Ovary (tissue), 9 donors: Measurements from ENCODE around the gene EXOC3. TPM values are rescaled to one million over a fixed set of nuclear protein-coding genes. Genes with fewer than 3 reads are reported as not detected.
"Not testable (repeated sequence)": the region's sequence is repeated elsewhere in the genome, so short reads cannot be mapped to it uniquely, and the experiment has no call there.

Experiments used
- DNase-seq, 5 donors: peaks; one replicate each; pipeline ENCODE4 v3.0.0-alpha.2; 2019 to 2020
- H3K27ac ChIP-seq, 2 donors: fragments of 200-600 bp; one replicate each; pipeline versions ENCODE4 v1.5.1 to v1.8.0; 2019 to 2022
- H3K27me3 ChIP-seq: fragments of 200-600 bp; one replicate; pipeline ENCODE4 v1.8.0; 2022
- H3K36me3 ChIP-seq: fragments of 200-600 bp; sonication (generic); one replicate; pipeline ENCODE4 v1.5.1; 2019
- H3K4me1 ChIP-seq: one replicate; pipeline ENCODE4 v1.8.1; 2013; ENCODE audit warnings: mild to moderate bottlenecking, moderate library complexity; ENCODE audit not compliant: insufficient read depth
- H3K4me3 ChIP-seq: fragments of 200-600 bp; sonication (generic); one replicate; pipeline ENCODE4 v1.5.1; 2017
- H3K9me3 ChIP-seq, 2 donors: fragments of 200-600 bp in 1 of 2; sonication (generic) in 1 of 2; one replicate each; pipeline versions ENCODE4 v1.5.1 to v1.8.1; 2013 to 2019; ENCODE audit warnings: mild to moderate bottlenecking in 1 of 2, moderate library complexity in 1 of 2
- CTCF ChIP-seq, 3 donors: fragments of 450-650 bp in 2 of 3; fragments of 200-600 bp in 1 of 3; IDR thresholded peaks; one replicate each; pipeline versions ENCODE4 v1.5.1 to v1.8.0; 2016 to 2022; ENCODE audit warnings: antibody characterized with exemption in 3 of 3, mild to moderate bottlenecking in 1 of 3
- EP300 ChIP-seq: sonication (generic); formaldehyde crosslinking; IDR thresholded peaks from one replicate; pipeline ENCODE4 v1.6.1; 2017; ENCODE audit warnings: antibody characterized with exemption
- POLR2A ChIP-seq: fragments of 450-650 bp; IDR thresholded peaks from one replicate; pipeline ENCODE4 v1.6.1; 2017; ENCODE audit warnings: antibody characterized with exemption, mild to moderate bottlenecking, moderate library complexity
- WGBS, 3 donors: extraction: QIAGEN DNeasy Blood & Tissue Kit in 1 of 3; methylation state at CpG; one replicate each; pipeline versions ENCODE4 v1.1.5 to v1.1.7; 2013 to 2017; 5-methylcytosine and 5-hydroxymethylcytosine counted together
- intact Hi-C, 4 donors: fragments of 100-400 bp; cut with DNase I; formaldehyde crosslinking; loops; one replicate each; pipeline versions ENCODE4 v1.11.0 to v1.15.1; 2022 to 2023
- polyA plus RNA-seq, 2 donors: library from polyadenylated mRNA; stranded (reverse); fragments of 200-250 nt in 1 of 2; fragments of 350-450 nt in 1 of 2; fragmentation: Illumina TruSeq in 1 of 2; extraction: RNeasy Lipid Tissue Mini Kit (QIAGEN cat#74804) in 1 of 2; gene quantifications; one replicate each; pipeline ENCODE4 v1.2.3, GENCODE V29; 2013 to 2014
- total RNA-seq, 7 donors: library from RNA; depleted of rRNA in 2 of 7; stranded (reverse); fragments of >200 nt in 2 of 7; fragmentation: NEBNext Ultra II Directional in 3 of 7; extraction: Animal tissue kit (Norgen Biotek cat#: 25700) in 3 of 7; gene quantifications; one replicate each; pipeline versions ENCODE4 v1.1.0 to v1.2.4, GENCODE V29; 2016 to 2023
- donor health status: DM: no; HTN: no; CAD: no; lungs with moderate emphysema.
- donor health status: DM: no; HTN: no; CAD: no.
- donor health status: Bipolar disorder and iron deficiency.
- donor health status: DM: yes; HTN: yes; CAD: no.
- donor health status: DM: no; HTN: no; CAD: no.
- donor health status: DM: yes; HTN: yes; CAD: no.

Gene EXOC3
- total and polyA plus RNA-seq, 9 donors = 25.5 to 67.4 (median 49.4) TPM

GRCh38 chr5:395156-395920, 47.6 kb upstream of the EXOC3 start:
- Histone ChIP-seq H3K4me1 (peaks cover 11% of the 10 kb centered on the region), H3K27me3 (no peaks in the 10 kb centered on the region), H3K36me3 (no peaks in the 10 kb centered on the region), H3K27ac (no peak overlapping the region), H3K4me3 (no peak overlapping the region), H3K9me3 (no peaks in the 10 kb centered on the region)
- DNase-seq = peak in 2 of 5 donors; percentile 7 to 26
- TF ChIP-seq POLR2A = no peak
- TF ChIP-seq CTCF (IDR thresholded peaks at IDR 0.05) = no peak
- no peak for TF ChIP-seq EP300
- WGBS, 3 donors = 64 to 75% (median 74%) methylated on average over 21 of the region's 21 CpGs
- intact Hi-C loops = no loop called here

- H3K9me3 ChIP-seq = no peaks in the 10 kb centered on the region
- intact Hi-C loops = no loop called here
- no peak overlapping the region for H3K4me3 ChIP-seq
- WGBS, 3 donors = 93 to 98% (median 95%) methylated on average over 17 of the region's 17 CpGs
- no peaks in the 10 kb centered on the region for H3K27me3 ChIP-seq
- TF ChIP-seq CTCF (IDR thresholded peaks at IDR 0.05) (no peak), POLR2A (no peak), EP300 (no peak)
- H3K36me3 ChIP-seq = no peaks in the 10 kb centered on the region
- H3K4me1 ChIP-seq = peaks cover 14% of the 10 kb centered on the region
- H3K27ac ChIP-seq = no peak overlapping the region
- peak in 2 of 5 donors; percentile 8 for DNase-seq
These were observed 47.0 kb upstream of the EXOC3 start for GRCh38 chr5:395921-396530.

GRCh38 chr5:396531-396961, 46.4 kb upstream of the EXOC3 start:
- Histone ChIP-seq H3K4me3 (no peak overlapping the region), H3K36me3 (no peaks in the 10 kb centered on the region), H3K27ac (no peak overlapping the region), H3K27me3 (no peaks in the 10 kb centered on the region), H3K4me1 (peaks cover 17% of the 10 kb centered on the region), H3K9me3 (no peaks in the 10 kb centered on the region)
- TF ChIP-seq POLR2A (no peak), CTCF (IDR thresholded peaks at IDR 0.05) (no peak), EP300 (no peak)
- 95 to 97% (median 96%) methylated on average over 13 of the region's 13 CpGs for WGBS, 3 donors
- peak in 2 of 5 donors; percentile 7 to 11 for DNase-seq
- intact Hi-C loops = no loop called here

- H3K36me3 ChIP-seq, H3K27me3 ChIP-seq, H3K4me3 ChIP-seq, DNase-seq, H3K27ac ChIP-seq, H3K9me3 ChIP-seq, intact Hi-C loops: not testable (repeated sequence)
- H3K4me1 ChIP-seq = peaks cover 17% of the 10 kb centered on the region
- WGBS, 3 donors = 97 to 98% (median 97%) methylated on average over 15 of the region's 15 CpGs
These were observed 44.9 kb upstream of the EXOC3 start for GRCh38 chr5:398141-398474.
